ENCODE measurements around the gene MX2.
A peak's percentile ranks its signal among the peaks of the same experiment; 100 is the strongest.

The MX2 gene

GRCh38 chr21:41370840-41371684, 9.2 kb downstream of the MX2 start:
- no peak for DNase-seq (ENCODE audit: low read depth)
- no peak for TF ChIP-seq CTCF (IDR thresholded peaks at IDR 0.05; ENCODE audit: insufficient read depth, low read depth, low read length, missing control alignments)
- H3K4me3 ChIP-seq (ENCODE audit: low read length): no peak overlapping the region

- DNase-seq (ENCODE audit: low read depth): no peak
- TF ChIP-seq CTCF (IDR thresholded peaks at IDR 0.05; ENCODE audit: insufficient read depth, low read depth, low read length, missing control alignments): no peak
- H3K4me3 ChIP-seq (ENCODE audit: low read length): no peak overlapping the region
Measured at GRCh38 chr21:41371685-41372030, 9.8 kb downstream of the MX2 start.

DNA sequence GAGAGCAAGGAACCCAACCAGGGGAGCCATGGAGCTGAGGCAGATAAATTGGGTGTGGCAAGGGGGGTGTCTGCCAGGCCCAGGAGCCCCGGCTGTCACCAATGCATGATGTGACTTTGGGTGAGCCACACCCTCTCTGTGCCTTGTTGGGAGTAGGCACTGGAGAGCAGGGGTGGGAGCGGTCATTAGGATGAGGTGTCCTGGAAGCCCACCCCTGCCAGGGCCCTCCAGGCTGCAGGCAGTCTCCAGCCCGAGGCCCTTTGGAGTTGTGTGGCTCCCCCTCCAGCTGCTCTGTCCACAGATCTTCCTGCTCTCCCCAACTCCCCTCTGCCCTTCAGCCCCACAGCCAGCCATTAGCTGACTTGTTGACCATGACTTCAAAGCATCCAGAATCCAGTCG, 11.4 kb downstream of the MX2 start:
- TF ChIP-seq CTCF (IDR thresholded peaks at IDR 0.05; ENCODE audit: insufficient read depth, low read depth, low read length, missing control alignments): no peak
- DNase-seq (ENCODE audit: low read depth): no peak
- H3K4me3 ChIP-seq (ENCODE audit: low read length): no peak overlapping the region

DNA sequence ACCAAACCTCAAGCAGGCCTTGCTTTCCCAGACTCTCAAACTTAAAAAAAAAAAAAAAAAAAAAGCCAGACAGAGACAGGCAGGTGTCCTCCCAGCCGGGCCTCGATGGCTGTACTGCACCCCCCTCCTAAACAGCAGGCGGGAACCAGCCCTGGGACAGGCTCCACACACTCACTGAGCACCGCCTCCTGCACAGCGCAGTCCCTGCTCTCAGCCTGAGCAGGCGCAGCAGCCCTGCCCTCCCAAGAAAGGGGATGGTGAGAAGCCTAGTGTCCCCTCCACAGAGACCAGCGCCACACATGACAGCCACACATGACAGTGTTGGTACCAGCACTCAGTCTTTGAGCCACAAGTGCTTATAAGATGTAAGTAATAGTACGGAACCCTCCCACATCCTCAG, 11.9 kb downstream of the MX2 start:
- no peak overlapping the region for H3K4me3 ChIP-seq (ENCODE audit: low read length)
- no peak for TF ChIP-seq CTCF (IDR thresholded peaks at IDR 0.05; ENCODE audit: insufficient read depth, low read depth, low read length, missing control alignments)
- DNase-seq (ENCODE audit: low read depth): no peak

DNA sequence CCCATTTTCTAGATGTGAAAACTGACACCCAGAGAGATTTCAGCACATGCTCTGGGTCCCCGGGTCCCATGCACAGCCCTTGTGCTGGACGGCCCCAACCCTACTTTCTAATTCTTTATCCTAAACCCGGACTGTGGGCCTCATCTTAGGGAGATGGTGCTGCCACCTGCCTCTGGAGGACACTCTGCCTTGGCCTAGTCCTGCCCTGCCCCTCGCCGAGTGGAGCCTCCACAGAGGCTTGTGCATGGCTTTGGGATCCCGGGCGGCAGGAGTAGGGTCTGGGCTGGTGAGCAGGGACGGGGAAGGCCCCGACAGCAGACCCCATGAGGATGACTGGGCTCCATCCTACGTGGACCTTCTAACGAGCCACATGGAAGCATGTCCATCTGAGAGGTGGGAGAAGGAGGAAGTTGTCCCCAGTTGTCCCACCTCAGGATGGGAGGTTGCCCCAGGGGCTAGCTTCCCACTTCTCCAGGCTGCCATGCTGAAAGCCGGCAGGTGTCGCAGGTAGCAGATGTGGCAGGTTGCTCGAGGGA, 12.4 kb downstream of the MX2 start:
- DNase-seq (ENCODE audit: low read depth): no peak
- H3K4me3 ChIP-seq (ENCODE audit: low read length): no peak overlapping the region
- TF ChIP-seq CTCF (IDR thresholded peaks at IDR 0.05; ENCODE audit: insufficient read depth, low read depth, low read length, missing control alignments): no peak

GRCh38 chr21:41374867-41375533, 13.2 kb downstream of the MX2 start:
- H3K4me3 ChIP-seq (ENCODE audit: low read length): no peak overlapping the region
- peak; percentile 15 for DNase-seq (ENCODE audit: low read depth)
- TF ChIP-seq CTCF (IDR thresholded peaks at IDR 0.05; ENCODE audit: insufficient read depth, low read depth, low read length, missing control alignments): no peak

Measured in epithelial cell of esophagus (primary cell).